Spleen (tissue), 7 donors: Measurements from ENCODE around the gene CALN1.

ENCODE experiments used
- POLR2A ChIP-seq, 3 donors: fragments of 450-650 bp; IDR thresholded peaks; one replicate each; pipeline ENCODE4 v1.5.1; 2017; ENCODE audit warnings: antibody characterized with exemption in 3 of 3, mild to moderate bottlenecking in 1 of 3
- TF ChIP-seq, protein P1 (sequence below), 11 experiments: fragments of 200-600 bp in 7 of 11; fragments of 450-650 bp in 4 of 11; sonication (generic) in 4 of 11; IDR thresholded peaks in 8 of 11; conservative IDR thresholded peaks in 3 of 11; 1 replicate in 7 of 11; 2 replicates in 4 of 11; pipeline versions ENCODE4 v1.4.0 to v1.8.0; 2016 to 2021; ENCODE audit warnings: antibody characterized with exemption in 11 of 11, inconsistent platforms in 4 of 11, mild to moderate bottlenecking in 1 of 11
- donor health status: DM: no; HTN: no; CAD: no; lungs with moderate emphysema.
- donor health status: DM: no; HTN: no; CAD: no.
- donor health status: DM: no; HTN: no; CAD: no.

DNA sequence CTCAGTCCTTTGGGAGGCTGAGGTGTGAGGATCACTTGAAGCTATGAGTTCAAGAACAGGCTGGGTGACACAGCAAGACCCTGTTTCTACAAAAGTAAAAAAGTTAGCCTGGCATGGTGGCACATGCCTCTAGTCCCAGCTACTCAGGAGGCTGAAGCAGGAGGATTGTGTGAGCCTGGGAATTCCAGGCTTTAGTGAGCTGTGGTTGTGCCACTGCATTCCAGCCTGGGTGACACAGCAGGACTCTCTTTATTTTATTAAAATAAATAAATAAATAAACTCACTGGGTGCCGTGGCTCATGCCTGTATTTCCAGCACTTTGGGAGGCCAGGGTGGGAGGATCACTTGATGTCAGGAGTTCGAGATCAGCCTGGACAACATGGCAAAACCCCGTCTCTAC, 607.9 kb downstream of the CALN1 start:
- TF ChIP-seq POLR2A (IDR thresholded peaks at IDR 0.05) = no peak
- TF ChIP-seq, protein P1, sequence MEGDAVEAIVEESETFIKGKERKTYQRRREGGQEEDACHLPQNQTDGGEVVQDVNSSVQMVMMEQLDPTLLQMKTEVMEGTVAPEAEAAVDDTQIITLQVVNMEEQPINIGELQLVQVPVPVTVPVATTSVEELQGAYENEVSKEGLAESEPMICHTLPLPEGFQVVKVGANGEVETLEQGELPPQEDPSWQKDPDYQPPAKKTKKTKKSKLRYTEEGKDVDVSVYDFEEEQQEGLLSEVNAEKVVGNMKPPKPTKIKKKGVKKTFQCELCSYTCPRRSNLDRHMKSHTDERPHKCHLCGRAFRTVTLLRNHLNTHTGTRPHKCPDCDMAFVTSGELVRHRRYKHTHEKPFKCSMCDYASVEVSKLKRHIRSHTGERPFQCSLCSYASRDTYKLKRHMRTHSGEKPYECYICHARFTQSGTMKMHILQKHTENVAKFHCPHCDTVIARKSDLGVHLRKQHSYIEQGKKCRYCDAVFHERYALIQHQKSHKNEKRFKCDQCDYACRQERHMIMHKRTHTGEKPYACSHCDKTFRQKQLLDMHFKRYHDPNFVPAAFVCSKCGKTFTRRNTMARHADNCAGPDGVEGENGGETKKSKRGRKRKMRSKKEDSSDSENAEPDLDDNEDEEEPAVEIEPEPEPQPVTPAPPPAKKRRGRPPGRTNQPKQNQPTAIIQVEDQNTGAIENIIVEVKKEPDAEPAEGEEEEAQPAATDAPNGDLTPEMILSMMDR (IDR thresholded peaks at IDR 0.05 in 8 of 11, conservative IDR thresholded peaks at IDR 0.05 in 3 of 11) = no peak
